ENCODE data around the gene CARM1.

GRCh38 chr19:10894911-10895213, 23.5 kb downstream of the CARM1 start:
- no peak for TF ChIP-seq POLR2A (IDR thresholded peaks at IDR 0.05)
- TF ChIP-seq POLR2AphosphoS5 (IDR thresholded peaks at IDR 0.05) = no peak
- TF ChIP-seq CTCF (IDR thresholded peaks at IDR 0.05) = no peak

All from gastroesophageal sphincter (tissue), 3 donors.